Activated T-helper 1 cell treated with anti-CD3 and anti-CD28 coated beads, Interleukin-2, amount 50 U/mL, for 16 hours (primary cell): ENCODE measurements around the gene BTN1A1.
A peak's percentile ranks its signal among the peaks of the same experiment; 100 is the strongest.
"Not testable (repeated sequence)": the region's sequence is repeated elsewhere in the genome, so short reads cannot be mapped to it uniquely, and the experiment has no call there.

Experiments
- DNase-seq, 2 donors: peaks; one replicate each; pipeline ENCODE4 v3.0.0-alpha.2; 2020; ENCODE audit warnings: low read depth in 1 of 2, low spot score in 1 of 2

Gene BTN1A1, protein sequence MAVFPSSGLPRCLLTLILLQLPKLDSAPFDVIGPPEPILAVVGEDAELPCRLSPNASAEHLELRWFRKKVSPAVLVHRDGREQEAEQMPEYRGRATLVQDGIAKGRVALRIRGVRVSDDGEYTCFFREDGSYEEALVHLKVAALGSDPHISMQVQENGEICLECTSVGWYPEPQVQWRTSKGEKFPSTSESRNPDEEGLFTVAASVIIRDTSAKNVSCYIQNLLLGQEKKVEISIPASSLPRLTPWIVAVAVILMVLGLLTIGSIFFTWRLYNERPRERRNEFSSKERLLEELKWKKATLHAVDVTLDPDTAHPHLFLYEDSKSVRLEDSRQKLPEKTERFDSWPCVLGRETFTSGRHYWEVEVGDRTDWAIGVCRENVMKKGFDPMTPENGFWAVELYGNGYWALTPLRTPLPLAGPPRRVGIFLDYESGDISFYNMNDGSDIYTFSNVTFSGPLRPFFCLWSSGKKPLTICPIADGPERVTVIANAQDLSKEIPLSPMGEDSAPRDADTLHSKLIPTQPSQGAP

DNA sequence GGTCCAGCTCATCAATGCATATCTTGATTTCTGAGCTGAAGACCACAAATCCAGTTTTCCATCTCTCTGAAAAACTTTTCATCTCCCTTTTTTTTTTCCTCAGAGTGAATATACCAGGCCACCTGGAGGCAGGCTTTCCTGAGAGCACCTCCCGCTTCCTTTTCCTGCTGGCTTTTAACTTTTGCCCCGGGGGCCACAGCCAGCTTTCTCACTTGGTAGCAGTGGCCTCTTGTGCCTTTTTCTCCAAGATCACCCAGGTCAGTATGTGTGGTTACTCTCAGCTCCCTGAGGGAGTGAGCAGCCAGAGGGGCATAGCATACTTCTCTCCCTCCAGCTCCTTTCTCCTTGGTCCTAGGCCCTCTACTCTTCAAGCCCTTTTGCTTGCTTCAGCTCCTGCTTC, at the start of gene BTN1A1:
Gene BTN1A1, plus strand, starts transcription at position 202 of the 400 bp plus-strand sequence. CDS start 984 bp downstream, outside the sequence.
- DNase-seq = no peak

DNA sequence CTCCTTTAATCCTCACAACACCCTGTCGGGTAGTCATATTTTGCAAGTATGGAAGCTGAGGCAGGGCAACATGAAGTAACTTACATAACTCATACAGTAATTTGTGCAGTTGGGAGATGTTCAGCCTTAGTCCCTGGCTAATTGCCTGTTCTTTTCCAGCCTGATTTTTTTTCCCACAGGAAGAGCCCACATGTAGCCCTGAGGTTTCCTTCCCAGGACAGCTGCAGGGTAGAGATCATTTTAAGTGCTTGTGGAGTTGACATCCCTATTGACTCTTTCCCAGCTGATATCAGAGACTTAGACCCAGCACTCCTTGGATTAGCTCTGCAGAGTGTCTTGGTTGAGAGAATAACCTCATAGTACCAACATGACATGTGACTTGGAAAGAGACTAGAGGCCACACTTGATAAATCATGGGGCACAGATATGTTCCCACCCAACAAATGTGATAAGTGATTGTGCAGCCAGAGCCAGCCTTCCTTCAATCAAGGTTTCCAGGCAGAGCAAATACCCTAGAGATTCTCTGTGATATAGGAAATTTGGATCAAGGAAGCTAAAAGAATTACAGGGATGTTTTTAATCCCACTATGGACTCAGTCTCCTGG, 47.4 kb upstream of the BTN1A1 start:
- no peak for DNase-seq

DNA sequence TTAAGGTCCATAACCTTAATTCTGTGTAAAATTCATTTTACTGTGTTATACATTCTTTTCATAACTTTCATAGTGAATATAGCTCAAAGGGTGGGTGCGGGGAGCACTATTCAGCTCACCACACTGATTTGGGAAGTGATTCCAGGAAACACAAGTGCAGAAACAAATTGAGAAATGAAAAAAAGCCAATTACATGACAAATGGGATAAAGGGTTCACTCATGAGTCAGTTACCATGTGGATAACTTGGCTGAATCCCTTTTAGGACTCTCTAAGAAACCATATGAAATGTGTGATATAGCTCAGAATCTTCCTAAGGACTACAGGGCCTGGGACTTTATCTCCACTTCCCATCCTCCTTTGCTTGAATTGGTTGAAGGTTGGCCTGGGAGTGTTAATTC, 45.5 kb upstream of the BTN1A1 start:
- DNase-seq = no peak

DNA sequence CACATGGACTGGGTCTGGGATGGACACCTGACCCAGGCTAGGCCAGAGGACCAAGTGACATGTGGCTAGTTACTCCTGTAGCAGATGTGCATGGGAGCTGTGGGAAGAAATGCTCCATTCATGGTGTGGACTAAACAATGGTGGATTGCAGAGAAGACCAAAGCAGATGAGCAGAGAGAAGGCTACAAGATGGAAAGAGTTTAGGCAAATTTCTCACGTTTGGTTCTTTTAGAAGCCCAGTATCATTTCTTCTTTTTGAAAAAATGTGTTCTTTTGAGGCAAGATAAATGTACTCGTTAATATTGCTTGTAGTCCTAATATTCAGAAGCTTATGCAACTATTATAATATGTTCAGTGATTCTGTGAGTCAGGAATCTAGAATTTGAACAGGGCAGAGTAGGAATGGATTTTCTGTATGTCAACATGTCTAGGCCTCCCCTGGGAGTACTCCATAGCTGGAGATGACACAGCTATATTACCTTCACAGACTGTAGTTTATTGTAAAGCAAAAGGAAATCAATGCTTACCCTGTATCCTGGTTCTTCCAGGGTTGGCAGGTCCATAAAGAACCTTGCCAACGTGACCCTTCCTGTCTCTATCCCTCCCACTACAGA, 44.6 kb upstream of the BTN1A1 start:
- no peak for DNase-seq

DNA sequence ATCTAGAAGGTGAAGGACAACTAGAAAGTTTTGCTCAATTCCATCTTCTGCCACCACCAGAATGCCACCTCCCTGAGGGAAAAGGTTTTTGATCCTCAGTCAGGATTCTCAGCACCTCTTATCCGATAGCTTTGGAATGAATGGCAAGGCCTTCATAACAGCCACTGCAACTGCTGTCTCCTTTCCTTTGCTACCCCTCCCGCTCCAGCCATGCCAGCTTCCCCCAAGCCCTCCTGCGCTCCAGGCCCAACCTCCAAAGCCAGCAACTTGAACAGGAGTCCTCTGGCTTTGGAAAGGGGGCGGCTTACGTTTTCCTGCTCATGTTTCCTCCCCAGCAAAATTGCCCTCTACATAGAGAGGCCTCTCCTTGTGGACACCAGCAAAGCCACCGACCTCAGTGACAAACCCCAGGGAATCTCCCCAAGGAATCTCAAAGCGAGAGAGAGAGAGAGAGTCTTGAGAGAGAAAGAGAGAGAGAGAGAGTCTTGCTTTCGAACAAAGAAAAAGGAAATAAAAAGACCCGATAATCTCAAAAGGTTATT, 42.8 kb upstream of the BTN1A1 start:
- no peak for DNase-seq

DNA sequence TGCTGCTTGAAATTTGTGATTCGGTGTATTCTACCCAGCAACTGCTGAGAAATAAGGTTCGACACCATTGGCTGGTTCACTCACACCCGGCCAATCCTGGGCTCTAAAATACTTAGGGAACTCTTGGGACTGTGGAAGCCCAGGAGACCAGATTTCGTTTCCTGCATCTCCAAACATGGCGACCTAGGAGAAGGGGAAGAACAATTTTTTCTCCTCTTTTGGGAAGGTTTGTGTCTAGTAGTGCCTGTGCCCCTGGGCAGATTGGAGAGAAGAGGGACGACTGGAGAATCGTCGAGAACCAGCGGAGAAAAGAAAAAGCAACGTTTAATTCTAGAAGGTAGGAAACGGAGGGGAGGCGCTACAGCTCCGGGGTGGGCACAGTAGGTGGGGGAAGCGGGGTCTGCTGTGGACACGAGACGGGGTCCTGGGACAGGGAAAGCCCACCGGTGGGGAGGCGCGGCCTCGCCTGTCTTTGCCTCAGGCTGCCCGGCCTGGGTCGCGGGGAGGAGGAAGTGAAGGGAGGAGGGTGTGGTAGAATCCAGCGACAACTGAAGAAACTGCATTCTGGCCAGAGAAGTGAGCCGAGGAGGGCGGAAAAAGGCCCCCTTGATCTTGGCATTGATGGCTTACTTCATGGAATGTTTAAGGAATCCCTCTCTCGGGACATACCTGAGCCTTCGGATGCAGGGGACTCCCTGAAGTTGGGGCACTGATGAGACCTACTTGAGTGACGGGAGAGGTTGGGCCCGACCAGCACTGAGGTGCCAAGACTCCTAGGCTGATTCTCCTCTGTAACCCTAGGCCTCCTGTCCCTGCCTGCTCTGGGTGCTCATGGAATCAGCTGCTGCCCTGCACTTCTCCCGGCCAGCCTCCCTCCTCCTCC, 42.1 kb upstream of the BTN1A1 start, which contains the start of gene BTN2A1:
Gene BTN2A1, plus strand, starts transcription at position 150 of the 883 bp plus-strand sequence. Its CDS starts 682 bp downstream, at position 832.
- DNase-seq = peak in 1 of 2 donors; percentile 45

DNA sequence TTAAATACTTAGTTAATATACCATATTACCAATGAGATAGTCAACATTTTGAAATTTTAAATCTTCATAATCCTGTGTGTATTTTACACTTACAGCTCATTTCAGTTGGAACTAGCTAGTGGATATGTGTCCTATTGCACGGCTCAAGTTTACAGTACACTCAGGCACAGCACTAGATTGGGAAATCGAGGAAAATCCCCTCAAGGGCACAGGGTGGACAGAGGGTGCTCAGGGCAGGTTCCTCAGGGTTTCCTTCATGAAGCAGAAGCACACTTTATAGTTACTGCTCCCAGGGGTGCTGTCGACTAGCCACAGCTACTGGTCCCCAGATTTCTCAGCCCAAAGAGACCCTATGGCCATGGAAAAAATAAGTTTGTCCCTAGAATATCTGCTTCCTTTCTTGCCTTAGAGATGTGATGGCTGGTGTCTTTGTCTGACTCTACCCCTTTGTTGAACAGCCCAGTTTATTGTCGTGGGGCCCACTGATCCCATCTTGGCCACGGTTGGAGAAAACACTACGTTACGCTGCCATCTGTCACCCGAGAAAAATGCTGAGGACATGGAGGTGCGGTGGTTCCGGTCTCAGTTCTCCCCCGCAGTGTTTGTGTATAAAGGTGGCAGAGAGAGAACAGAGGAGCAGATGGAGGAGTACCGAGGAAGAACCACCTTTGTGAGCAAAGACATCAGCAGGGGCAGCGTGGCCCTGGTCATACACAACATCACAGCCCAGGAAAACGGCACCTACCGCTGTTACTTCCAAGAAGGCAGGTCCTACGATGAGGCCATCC, 40.9 kb upstream of the BTN1A1 start:
- no peak for DNase-seq

DNA sequence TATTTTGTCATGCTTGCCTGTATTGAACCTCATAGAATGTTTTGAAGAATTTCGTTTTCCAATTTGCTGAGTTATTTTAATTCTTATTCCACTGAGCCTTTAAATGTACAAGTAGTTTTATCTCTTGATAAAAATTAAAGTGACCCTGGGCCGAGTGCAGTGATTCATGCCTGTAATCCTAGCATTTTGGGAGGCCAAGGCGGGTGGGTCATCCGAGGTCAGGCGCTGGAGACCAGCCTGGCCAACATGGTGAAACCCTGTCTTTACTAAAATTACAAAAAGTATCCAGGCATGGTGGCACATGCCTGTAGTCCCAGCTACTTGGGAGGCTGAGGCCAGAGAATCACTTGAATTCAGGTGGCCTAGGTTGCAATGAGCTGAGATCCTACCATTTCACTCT, 38.8 kb upstream of the BTN1A1 start:
- not testable (repeated sequence) for DNase-seq

DNA sequence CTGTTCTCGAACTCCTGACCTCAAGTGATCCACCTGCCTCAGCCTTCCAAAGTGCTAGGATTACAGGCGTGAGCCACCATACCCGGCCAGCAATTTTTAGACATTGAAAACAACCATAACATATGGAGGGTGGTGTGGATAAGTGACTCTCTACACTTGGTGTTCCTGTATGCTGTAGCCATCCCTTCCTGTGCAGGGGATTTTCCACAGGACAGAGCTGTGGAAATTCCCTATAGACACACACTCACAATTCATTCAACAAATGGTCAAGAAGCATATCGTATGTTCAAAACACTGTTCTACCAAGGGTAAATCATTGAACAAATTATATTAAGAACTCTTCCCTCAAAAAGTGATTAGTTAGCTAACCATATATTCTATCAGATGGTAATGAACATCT, 36.1 kb upstream of the BTN1A1 start:
- DNase-seq = no peak

DNA sequence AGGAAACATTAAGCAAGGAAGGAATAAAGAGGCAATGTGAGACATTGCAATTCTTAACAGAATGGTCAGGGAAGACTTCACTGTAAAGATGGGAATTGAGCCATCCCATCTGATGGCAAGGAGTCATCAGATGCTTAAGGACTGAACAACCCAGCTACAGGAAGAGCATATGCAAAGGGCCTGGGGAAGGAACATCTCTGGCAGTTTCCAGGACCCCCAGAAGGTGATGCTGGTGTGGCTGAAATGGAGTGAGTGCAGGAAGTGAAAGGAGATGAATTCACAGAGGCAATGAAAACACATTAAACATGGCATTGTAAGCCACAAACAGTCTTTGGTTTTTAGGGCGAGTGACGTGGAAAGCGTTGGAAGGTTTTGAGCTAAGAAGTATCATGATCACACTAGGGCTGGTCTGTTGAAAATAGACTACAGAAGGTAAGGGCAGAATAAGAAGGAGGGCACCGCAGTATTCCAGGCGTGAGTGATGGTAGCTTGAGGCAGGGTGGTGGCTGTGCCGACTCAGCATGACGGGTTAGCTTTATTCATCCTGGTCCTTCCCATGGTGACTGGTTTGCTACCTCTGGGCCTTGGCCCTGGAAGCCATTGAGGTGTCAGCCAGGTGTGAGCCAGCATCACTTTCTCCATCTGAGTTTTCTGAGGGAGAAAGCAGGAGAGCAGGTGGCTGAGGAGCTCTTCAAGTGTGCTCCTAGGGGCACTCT, 35.5 kb upstream of the BTN1A1 start:
- no peak for DNase-seq

DNA sequence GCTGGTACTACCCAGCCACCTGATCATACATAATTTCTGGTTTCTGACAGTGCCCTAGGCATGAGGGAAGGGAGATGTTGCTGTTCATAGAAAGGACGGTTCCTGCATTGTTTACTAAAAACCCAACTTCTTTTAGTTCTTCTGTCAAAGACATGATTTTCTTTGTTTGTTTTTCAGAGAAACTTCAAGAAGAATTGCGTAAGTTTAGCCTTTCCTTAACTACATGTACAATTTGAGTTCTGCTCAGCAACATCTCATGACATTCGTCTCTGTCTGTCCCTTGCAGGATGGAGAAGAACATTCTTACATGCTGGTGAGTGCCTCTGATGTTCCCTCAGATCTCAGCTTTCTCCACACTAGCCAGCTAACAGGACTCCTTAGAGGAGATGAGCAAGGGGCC, 34.3 kb upstream of the BTN1A1 start:
- no peak for DNase-seq

DNA sequence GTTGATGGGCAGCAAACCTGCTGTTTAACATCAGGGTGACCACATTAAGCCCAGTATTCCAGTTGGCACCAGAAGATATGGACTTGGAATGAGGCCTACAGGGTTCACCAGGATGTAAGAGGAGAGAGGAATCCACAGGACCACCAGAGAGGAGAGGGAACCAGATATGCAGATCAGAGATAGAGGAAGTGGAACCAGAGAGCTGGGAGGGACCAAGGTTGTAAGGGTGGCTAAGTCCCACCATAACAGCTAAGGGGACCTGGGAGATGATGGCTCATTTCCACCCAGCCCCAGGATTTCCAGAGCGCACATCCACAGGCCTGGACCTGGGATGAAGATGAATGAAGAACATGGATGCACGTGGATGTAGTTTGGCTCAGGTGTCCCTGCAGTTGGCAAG, 31.3 kb upstream of the BTN1A1 start:
- no peak for DNase-seq

DNA sequence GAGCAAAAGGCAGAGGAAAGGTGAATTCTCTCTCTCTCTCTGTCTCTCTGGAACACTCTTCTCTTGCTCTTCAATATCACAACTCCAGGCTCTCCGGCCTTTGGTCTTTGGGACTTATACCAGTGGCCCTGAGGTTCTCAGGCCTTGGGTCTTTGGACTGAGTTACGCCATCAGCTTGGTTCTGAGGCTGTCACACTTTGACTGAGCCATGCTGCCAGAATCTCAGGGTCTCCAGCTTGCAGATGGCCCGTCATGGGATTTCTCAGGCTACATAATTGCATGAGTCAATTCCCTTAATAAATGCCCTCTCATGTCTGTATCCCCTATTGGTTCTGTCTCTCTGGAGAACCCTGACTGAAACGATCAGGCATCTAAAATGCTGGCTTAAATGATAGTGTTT, 29.5 kb upstream of the BTN1A1 start:
- no peak for DNase-seq

DNA sequence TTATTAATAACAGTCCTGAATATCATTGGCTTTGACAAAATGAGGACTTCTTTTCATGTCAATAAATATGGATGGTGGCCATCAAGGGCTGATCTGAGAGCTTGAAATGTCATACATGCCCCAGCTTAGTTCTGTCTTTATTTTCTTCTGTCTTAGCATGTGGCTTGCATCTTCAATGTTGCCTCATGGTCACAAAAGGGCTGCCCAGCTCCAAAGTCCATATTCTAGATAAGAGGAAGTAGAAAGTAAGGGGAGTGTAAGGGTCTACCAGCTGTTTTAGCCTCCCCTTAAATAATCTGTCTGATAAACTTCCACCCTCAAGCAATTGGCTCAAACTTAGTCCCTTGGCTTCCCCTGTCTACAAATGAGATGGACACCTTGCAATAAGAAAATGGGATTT, 28.1 kb upstream of the BTN1A1 start:
- no peak for DNase-seq

DNA sequence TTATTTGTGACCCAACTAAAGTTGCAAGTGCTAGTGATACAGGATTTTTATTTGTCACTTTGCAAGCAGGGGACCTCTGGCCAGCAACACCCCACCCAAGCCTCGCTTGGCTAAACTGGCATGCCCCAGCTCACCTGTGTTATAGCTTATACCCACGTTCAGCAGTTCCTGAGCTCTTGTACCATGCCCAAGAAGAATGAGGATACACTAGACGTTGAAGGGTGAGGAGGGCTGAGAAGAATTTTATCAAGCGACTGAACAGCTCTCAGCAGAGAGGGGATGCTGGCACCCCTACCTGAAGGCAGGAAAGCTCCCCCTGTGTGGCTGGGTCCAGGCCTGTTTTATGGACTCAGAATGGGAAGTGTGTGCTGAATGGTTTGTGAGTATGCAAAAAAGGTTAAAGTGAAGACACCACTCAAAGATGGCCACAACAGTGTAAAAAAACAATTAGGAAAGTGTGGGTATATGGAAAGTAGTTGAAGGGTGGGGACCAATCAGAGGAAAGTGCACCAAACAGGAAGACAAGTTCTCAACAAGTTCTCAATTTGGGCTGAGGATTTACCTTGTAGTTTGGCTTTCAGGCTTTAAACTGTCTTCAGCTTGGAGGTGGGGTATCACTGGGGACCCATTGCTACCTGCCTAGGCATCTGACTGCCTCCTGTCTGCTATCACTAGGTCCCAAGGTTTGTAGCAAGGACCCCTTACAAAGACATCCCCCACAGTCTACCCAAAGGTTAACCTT, 27.4 kb upstream of the BTN1A1 start:
- no peak for DNase-seq

DNA sequence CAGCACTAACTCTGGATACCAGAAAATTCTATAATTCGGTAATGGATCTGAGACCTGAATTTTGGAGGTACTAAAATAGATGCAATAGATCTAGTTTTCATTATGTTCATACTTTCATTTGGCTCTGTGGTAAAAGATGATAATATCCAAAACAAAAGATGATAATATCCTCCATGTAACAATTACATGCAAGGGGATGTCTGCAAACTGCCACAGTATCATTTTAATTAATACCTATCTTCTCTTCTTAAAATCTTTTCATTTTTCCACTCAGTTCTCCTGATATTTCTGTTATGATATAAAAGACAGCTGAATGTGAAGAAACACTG, 26.7 kb upstream of the BTN1A1 start:
- no peak for DNase-seq

DNA sequence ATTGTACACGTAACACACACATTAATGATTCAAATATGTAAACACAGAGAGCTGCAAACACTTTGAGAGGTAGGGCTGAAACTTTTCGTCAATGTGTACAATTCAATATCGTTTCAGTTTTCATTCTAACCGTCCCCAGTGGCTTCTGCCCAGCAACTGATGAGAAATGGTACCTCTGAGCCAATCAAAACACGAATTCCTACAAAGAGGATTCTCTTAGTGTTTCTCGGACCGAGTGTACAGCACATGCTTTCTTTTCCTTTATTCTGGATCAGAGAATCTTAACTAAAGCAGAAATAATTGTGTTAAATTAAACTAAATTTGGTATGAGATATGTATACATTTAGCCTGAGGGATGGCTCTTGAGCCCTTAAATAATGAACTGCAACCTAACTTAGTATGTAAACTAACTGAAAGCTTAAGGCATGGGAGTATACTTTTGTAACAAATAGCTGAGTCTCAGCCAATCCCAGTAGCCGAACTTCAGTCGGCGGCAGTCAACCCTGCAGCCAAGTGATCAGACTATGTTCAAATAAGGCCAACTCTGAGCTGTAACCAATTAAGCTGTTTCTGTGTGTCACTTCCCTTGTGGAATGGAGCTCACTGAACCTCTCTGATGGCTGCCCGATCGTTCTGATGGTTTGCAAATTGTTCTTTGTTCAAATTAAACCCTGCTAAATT, 26.2 kb upstream of the BTN1A1 start:
- peak; percentile 44 to 66 for DNase-seq

DNA sequence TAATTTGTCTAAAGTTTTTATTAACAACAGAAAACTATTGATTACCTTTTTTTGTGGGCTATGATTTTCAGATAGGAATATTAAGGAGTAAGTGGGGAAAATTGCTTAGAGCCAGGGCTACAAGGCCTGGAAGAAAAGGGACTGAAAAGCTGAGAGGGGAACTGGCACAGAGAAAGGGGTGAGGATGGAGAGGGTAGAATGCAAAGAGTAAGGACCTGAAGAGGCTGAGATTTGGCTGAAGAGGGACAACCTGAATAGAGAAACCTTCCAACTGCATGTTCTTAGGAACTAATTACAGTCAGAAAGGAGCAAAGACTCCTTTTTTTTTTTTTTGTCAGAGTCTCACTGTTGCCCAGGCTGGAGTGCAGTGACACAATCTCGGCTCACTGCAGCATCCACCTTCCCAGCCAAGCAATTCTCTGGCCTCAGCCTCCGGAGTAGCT, 25.6 kb upstream of the BTN1A1 start:
- DNase-seq = no peak
